ENCODE data around the gene MSL1. TPM values are rescaled to one million over a fixed set of nuclear protein-coding genes. Genes with fewer than 3 reads are reported as not detected.

MSL1 gene
- total and polyA plus RNA-seq, 2 of the 13 experiments (the other 11 are each of a cell fraction or from before 2014, with no cell fraction given) = 63.8 to 88.5 TPM

DNA sequence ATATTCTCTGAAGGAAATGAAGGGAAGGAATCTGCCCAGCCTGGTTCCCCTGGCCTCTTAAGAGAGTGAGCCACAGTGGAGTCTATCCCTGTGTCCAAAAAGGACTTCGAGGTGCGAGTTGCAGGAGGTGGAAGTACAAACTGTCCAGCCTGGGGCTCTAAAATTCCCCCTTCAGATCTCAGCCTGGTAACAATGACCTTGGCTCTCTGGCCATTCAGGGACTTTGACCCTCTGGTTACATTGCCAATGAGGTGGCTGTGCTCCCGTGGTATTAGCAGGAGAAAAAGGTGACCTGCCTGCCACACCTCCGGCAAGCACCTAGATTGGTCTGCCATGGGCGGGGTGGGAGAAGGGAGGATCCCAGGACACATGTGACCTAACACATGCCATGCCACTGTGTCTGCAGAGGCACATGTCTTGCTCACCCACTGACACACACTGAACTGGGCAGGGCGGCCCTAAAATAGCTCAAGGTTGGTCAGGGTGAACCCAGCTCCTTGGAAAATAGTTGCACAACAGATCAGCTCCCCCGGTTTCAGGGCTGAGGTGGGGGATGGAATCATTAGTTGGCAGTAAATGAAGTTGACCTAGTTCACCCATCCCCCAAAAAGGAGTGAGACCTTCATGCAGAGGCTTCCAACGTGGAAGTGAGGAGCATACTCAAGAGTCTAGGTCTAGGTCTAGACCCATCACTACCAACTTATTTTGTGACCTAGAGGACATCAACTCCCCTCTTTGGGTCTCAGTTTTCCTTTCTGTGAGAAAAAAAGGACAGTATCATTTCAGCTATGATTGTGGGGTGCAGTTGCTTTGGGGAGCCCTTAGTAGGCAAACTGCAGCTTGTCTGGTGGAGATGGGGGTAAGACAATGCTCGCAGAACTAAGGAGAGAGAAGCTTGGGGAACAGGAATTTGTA, 23.6 kb upstream of the MSL1 start (continued):
- TF ChIP-seq, protein P1, sequence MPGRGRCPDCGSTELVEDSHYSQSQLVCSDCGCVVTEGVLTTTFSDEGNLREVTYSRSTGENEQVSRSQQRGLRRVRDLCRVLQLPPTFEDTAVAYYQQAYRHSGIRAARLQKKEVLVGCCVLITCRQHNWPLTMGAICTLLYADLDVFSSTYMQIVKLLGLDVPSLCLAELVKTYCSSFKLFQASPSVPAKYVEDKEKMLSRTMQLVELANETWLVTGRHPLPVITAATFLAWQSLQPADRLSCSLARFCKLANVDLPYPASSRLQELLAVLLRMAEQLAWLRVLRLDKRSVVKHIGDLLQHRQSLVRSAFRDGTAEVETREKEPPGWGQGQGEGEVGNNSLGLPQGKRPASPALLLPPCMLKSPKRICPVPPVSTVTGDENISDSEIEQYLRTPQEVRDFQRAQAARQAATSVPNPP (CRISPR knock-in tag; IDR thresholded peaks at IDR 0.05) = no peak
- TF ChIP-seq TMF1 (CRISPR knock-in tag; IDR thresholded peaks at IDR 0.05; ENCODE audit: low read depth) (peak; percentile 39; the same call in 1 of the 2 replicates), XBP1 (CRISPR knock-in tag; IDR thresholded peaks at IDR 0.05) (0 out of 2 replicates have a peak, but pooled peaks have one; percentile 30), ZFYVE20 (CRISPR knock-in tag; IDR thresholded peaks at IDR 0.05; ENCODE audit: borderline replicate concordance, low read depth) (no peak), ZNF367 (CRISPR knock-in tag; IDR thresholded peaks at IDR 0.05; ENCODE audit: borderline replicate concordance) (peak; percentile 35; the same call in 1 of the 2 replicates), ZNF382 (CRISPR knock-in tag; IDR thresholded peaks at IDR 0.05; ENCODE audit: borderline replicate concordance) (no peak), KDM3A (CRISPR knock-in tag; IDR thresholded peaks at IDR 0.05; ENCODE audit: low read depth) (peak; percentile 54; the same call in 1 of the 2 replicates), ZNF619 (CRISPR knock-in tag; IDR thresholded peaks at IDR 0.05) (no peak; the same call in none of the 2 replicates), ZSCAN12 (CRISPR knock-in tag; IDR thresholded peaks at IDR 0.05) (no peak), FOXO1 (CRISPR knock-in tag; IDR thresholded peaks at IDR 0.05) (no peak; the same call in 1 of the 2 replicates), MED1 (CRISPR knock-in tag; IDR thresholded peaks at IDR 0.05) (peak; percentile 95), ZNF615 (CRISPR knock-in tag; IDR thresholded peaks at IDR 0.05; ENCODE audit: borderline replicate concordance) (no peak), KLF16 (CRISPR knock-in tag; IDR thresholded peaks at IDR 0.05) (peak in 1 of 2 experiments; percentile 96; a peak in 3 of 4 replicates), ZNF598 (CRISPR knock-in tag; IDR thresholded peaks at IDR 0.05; ENCODE audit: borderline replicate concordance) (peak; percentile 69; the same call in 1 of the 2 replicates), ETV6 (CRISPR knock-in tag; conservative IDR thresholded peaks at IDR 0.05) (0 out of 2 replicates have a peak, but pooled peaks have one; percentile 36), DPF2 (CRISPR knock-in tag; IDR thresholded peaks at IDR 0.05; ENCODE audit: borderline replicate concordance, low read depth) (peak; percentile 72), MXD4 (CRISPR knock-in tag; IDR thresholded peaks at IDR 0.05) (peak; percentile 83; the same call in 1 of the 2 replicates), PITX1 (CRISPR knock-in tag; IDR thresholded peaks at IDR 0.05) (peak; percentile 94)
- TF ChIP-seq, protein P2, sequence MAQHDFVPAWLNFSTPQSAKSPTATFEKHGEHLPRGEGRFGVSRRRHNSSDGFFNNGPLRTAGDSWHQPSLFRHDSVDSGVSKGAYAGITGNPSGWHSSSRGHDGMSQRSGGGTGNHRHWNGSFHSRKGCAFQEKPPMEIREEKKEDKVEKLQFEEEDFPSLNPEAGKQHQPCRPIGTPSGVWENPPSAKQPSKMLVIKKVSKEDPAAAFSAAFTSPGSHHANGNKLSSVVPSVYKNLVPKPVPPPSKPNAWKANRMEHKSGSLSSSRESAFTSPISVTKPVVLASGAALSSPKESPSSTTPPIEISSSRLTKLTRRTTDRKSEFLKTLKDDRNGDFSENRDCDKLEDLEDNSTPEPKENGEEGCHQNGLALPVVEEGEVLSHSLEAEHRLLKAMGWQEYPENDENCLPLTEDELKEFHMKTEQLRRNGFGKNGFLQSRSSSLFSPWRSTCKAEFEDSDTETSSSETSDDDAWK (CRISPR knock-in tag; IDR thresholded peaks at IDR 0.05) = no peak
- TF ChIP-seq, protein P3, sequence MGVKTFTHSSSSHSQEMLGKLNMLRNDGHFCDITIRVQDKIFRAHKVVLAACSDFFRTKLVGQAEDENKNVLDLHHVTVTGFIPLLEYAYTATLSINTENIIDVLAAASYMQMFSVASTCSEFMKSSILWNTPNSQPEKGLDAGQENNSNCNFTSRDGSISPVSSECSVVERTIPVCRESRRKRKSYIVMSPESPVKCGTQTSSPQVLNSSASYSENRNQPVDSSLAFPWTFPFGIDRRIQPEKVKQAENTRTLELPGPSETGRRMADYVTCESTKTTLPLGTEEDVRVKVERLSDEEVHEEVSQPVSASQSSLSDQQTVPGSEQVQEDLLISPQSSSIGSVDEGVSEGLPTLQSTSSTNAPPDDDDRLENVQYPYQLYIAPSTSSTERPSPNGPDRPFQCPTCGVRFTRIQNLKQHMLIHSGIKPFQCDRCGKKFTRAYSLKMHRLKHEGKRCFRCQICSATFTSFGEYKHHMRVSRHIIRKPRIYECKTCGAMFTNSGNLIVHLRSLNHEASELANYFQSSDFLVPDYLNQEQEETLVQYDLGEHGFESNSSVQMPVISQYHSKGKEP (CRISPR knock-in tag; IDR thresholded peaks at IDR 0.05) = no peak
- TF ChIP-seq, protein P4, sequence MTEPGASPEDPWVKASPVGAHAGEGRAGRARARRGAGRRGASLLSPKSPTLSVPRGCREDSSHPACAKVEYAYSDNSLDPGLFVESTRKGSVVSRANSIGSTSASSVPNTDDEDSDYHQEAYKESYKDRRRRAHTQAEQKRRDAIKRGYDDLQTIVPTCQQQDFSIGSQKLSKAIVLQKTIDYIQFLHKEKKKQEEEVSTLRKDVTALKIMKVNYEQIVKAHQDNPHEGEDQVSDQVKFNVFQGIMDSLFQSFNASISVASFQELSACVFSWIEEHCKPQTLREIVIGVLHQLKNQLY (CRISPR knock-in tag; IDR thresholded peaks at IDR 0.05) = peak; percentile 77; the same call in 1 of the 2 replicates
